HCT116 (cell line): ENCODE data around the gene TRIM63. TPM values are rescaled to one million over a fixed set of nuclear protein-coding genes. Genes with fewer than 3 reads are reported as not detected.

Source experiments
- ATAC-seq: fragments of 200-7000 bp; cut with Tn5 transposase; 2 replicates; pipeline ENCODE4 v1.9.1; 2020; ENCODE audit warnings: mild to moderate bottlenecking, moderate library complexity
- BruUV-seq: library from RNA; stranded (reverse); fragments of 400-500 nt; replicated peaks from 2 replicates; lab custom pipeline; 2021; lab: Mats Ljungman, UMichigan
- CTCF ChIA-PET: fragments of 300-600 bp; sonication (Branson Sonifier 250); formaldehyde crosslinking; loops from one replicate; lab custom pipeline; 2021; ENCODE audit warnings: antibody characterized with exemption; lab: Charles Lee
- POLR2A ChIA-PET: fragments of 300-600, 350-600 bp; sonication (Branson Sonifier 250); formaldehyde crosslinking; loops from one replicate; lab custom pipeline; 2021; ENCODE audit warnings: antibody characterized with exemption; lab: Charles Lee
- RAD21 ChIA-PET, 2 experiments: fragments of 300-600 bp; sonication (Branson Sonifier 250); formaldehyde crosslinking; loops; one replicate each; lab custom pipeline; 2023; ENCODE audit warnings: low total read pairs in 2 of 2; ENCODE audit not compliant: uncharacterized antibody in 2 of 2, unreplicated experiment in 2 of 2, low non-redundant PET in 1 of 2; lab: Charles Lee
- DNase-seq: peaks from one replicate; pipeline ENCODE4 v3.0.0-alpha.2; 2010; ENCODE audit warnings: low read depth, low spot score
- H2AFZ ChIP-seq: fragments of 200-600 bp; shearing (Covaris generic), sonication (generic); 2 replicates; pipeline ENCODE4 v1.6.1; 2017; ENCODE audit warnings: low read depth, mixed run types, mixed read lengths, antibody characterized with exemption, low read length; ENCODE audit not compliant: poor library complexity, severe bottlenecking
- H3K27ac ChIP-seq: 2 replicates; pipeline ENCODE4 v1.5.1; 2012; ENCODE audit warnings: low read depth, low read length
- H3K27me3 ChIP-seq: fragments of 200-600 bp; sonication (generic); 2 replicates; pipeline ENCODE4 v1.6.1; 2016; ENCODE audit warnings: mixed run types, low read length, mixed read lengths; ENCODE audit not compliant: insufficient read depth
- H3K36me3 ChIP-seq, 2 experiments: fragments of 200-500 bp in 1 of 2; fragments of 200-600 bp in 1 of 2; sonication (Bioruptor generic) in 1 of 2; sonication (generic) in 1 of 2; 2 replicates each; pipeline versions ENCODE4 v1.5.1 to v1.6.1; 2014 to 2016; ENCODE audit warnings: low read length in 2 of 2, inconsistent platforms in 1 of 2, mixed read lengths in 1 of 2, mixed run types in 1 of 2; ENCODE audit not compliant: insufficient read depth in 2 of 2, control insufficient read depth in 1 of 2
- H3K4me1 ChIP-seq, 2 experiments: fragments of 200-600 bp in 1 of 2; sonication (generic) in 1 of 2; 2 replicates each; pipeline versions ENCODE4 v1.5.1 to v1.6.1; 2012 to 2017; ENCODE audit warnings: low read length in 2 of 2, inconsistent platforms in 1 of 2, mild to moderate bottlenecking in 1 of 2, mixed read lengths in 1 of 2, mixed run types in 1 of 2, moderate library complexity in 1 of 2; ENCODE audit not compliant: insufficient read depth in 2 of 2, control insufficient read depth in 1 of 2
- H3K4me2 ChIP-seq: fragments of 200-600 bp; sonication (generic); 2 replicates; pipeline ENCODE4 v1.6.1; 2017; ENCODE audit warnings: mixed run types, low read length, mixed read lengths
- H3K4me3 ChIP-seq, 2 experiments: fragments of 200-600 bp in 1 of 2; sonication (generic) in 1 of 2; replicated peaks in 1 of 2; 2 replicates each; pipeline ENCODE4 v1.5.1; 2011 to 2016; ENCODE audit warnings: low read length in 2 of 2, control low read depth in 1 of 2, low read depth in 1 of 2, mild to moderate bottlenecking in 1 of 2, mixed read lengths in 1 of 2, mixed run types in 1 of 2
- H3K79me2 ChIP-seq: fragments of 200-600 bp; sonication (generic); 2 replicates; pipeline ENCODE4 v1.6.1; 2017; ENCODE audit warnings: mild to moderate bottlenecking, mixed run types, low read length, moderate library complexity, mixed read lengths; ENCODE audit not compliant: insufficient read depth
- H3K9ac ChIP-seq: fragments of 200-600 bp; sonication (generic); 2 replicates; pipeline ENCODE4 v1.6.1; 2016; ENCODE audit warnings: low read length, mixed read lengths
- H3K9me2 ChIP-seq: fragments of 200-600 bp; sonication (generic), shearing (Covaris generic); 2 replicates; pipeline ENCODE4 v1.6.1; 2017; ENCODE audit warnings: mixed run types, mild to moderate bottlenecking, moderate library complexity; ENCODE audit not compliant: insufficient read depth
- H3K9me3 ChIP-seq, 2 experiments: fragments of 200-500 bp in 1 of 2; fragments of 200-600 bp in 1 of 2; sonication (Bioruptor generic) in 1 of 2; sonication (generic) in 1 of 2; 2 replicates each; pipeline ENCODE4 v1.6.1; 2014 to 2017; ENCODE audit warnings: low read length in 2 of 2, mixed read lengths in 2 of 2, inconsistent platforms in 1 of 2, low read depth in 1 of 2, mild to moderate bottlenecking in 1 of 2, mixed run types in 1 of 2, moderate library complexity in 1 of 2; ENCODE audit not compliant: control insufficient read depth in 1 of 2, insufficient read depth in 1 of 2
- H4K20me1 ChIP-seq: fragments of 200-600 bp; sonication (generic), shearing (Covaris generic); 2 replicates; pipeline ENCODE4 v1.6.1; 2017; ENCODE audit warnings: mixed run types, mild to moderate bottlenecking, moderate library complexity; ENCODE audit not compliant: insufficient read depth
- ATF3 ChIP-seq: IDR thresholded peaks from 2 replicates; pipeline ENCODE4 v1.6.1; 2012
- ELF1 ChIP-seq: IDR thresholded peaks from 2 replicates; pipeline ENCODE4 v1.6.1; 2012; ENCODE audit warnings: low read depth, borderline replicate concordance
- EZH2 ChIP-seq: fragments of 200-600 bp; sonication (generic); IDR thresholded peaks from 2 replicates; pipeline ENCODE4 v1.6.1; 2017; ENCODE audit warnings: antibody characterized with exemption, mixed run types
- EZH2phosphoT487 ChIP-seq: fragments of 200-600 bp; IDR thresholded peaks from 2 replicates; pipeline ENCODE4 v1.6.1; 2018; ENCODE audit warnings: antibody characterized with exemption, borderline replicate concordance
- FOSL1 ChIP-seq: IDR thresholded peaks from 2 replicates; pipeline ENCODE4 v1.6.1; 2012; ENCODE audit warnings: low read depth
- MAX ChIP-seq: IDR thresholded peaks from 2 replicates; pipeline ENCODE4 v1.6.1; 2012
- RAD21 ChIP-seq: IDR thresholded peaks from 2 replicates; pipeline ENCODE4 v1.6.1; 2012; ENCODE audit warnings: low read depth, mild to moderate bottlenecking
- REST ChIP-seq: IDR thresholded peaks from 2 replicates; pipeline ENCODE4 v1.6.1; 2012; ENCODE audit warnings: low read depth
- SRF ChIP-seq: IDR thresholded peaks from 2 replicates; pipeline ENCODE4 v1.6.1; 2012; ENCODE audit warnings: low read depth
- YY1 ChIP-seq: IDR thresholded peaks from 2 replicates; pipeline ENCODE4 v1.6.1; 2011; ENCODE audit warnings: low read length, low read depth, moderate library complexity, mild to moderate bottlenecking; ENCODE audit not compliant: insufficient replicate concordance; ENCODE audit errors: extremely low read depth
- ZNF274 ChIP-seq: fragments of 200-500 bp; sonication (Bioruptor generic); IDR thresholded peaks from 2 replicates; pipeline ENCODE4 v1.6.1; 2014; ENCODE audit warnings: mild to moderate bottlenecking, low read depth, low read length, inconsistent platforms
- intact Hi-C: fragments of 100-400 bp; cut with micrococcal nuclease; formaldehyde crosslinking; loops from 2 replicates; pipeline ENCODE4 v1.10.0; 2022
- total RNA-seq: library from RNA; stranded (reverse); gene quantifications from one replicate; pipeline ENCODE4 v1.2.1, GENCODE V29; 2021; ENCODE audit not compliant: unreplicated experiment

TRIM63 gene
- total RNA-seq, 1 experiment from 2014 or later, result not detected

DNA sequence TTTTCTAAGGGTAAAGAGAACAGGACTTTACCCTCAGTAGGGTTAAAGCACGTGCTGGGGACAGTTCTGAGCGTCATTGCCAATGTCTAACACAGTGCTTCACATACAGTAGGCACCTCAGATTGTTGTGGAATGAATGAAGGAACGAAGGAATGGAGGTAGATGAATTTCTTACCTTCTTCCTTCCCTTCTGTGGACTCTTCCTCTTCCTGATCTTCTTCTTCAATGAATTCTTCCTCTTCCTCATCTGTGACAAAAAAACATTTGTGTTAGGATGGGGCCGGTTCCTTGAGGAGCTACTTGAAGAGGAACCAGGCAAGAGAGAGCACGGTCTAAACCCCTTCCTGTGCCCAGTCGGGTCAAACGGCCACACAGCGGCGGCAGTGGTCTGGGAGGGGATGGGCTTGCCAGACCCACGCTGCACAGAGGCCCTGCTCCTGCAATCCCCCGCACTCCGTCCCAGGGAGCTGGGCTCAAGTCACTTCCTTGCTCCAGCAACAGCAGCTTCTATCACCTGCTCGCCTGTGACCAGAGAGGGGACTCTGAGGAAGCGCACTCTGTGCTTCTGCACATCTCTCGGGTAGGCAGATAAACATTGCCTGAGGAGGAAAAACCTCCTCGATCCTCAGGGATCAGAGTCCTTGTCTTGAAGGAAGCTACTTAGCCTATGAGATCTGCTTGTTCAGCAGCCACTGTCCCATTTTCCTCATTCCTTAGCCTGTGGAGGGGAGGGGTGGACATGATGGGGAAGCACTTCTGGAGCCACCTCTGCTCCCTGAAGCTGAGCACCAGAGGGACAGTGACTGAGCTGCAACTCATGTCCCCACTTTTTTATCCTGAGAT is 13.5 kb downstream of the TRIM63 start:
- ChIA-PET RAD21 (no interaction called here), POLR2A (no interaction called here), CTCF (no interaction called here)
- H3K27ac ChIP-seq, result no peak overlapping the region
- H3K4me3 ChIP-seq, result no peak overlapping the region
- BruUV-seq, result no TSS peak
- no peak overlapping the region for H3K4me2 ChIP-seq
- H3K9me3 ChIP-seq, result no peaks in the 10 kb centered on the region
- no peaks in the 10 kb centered on the region for H3K27me3 ChIP-seq
- no peaks in the 10 kb centered on the region for H3K9me2 ChIP-seq
- ATAC-seq, result no peak
- TF ChIP-seq ELF1 (no peak), FOSL1 (no peak), EZH2phosphoT487 (no peak), YY1 (no peak), SRF (no peak), REST (no peak), RAD21 (no peak), ZNF274 (no peak), EZH2 (no peak), ATF3 (no peak), MAX (no peak)
- H3K9ac ChIP-seq, result no peak overlapping the region
- no peak overlapping the region for H2AFZ ChIP-seq
- H3K36me3 ChIP-seq, result no peaks in the 10 kb centered on the region
- DNase-seq, result no peak
- no peaks in the 10 kb centered on the region for H3K4me1 ChIP-seq
- H4K20me1 ChIP-seq, result no peaks in the 10 kb centered on the region
- intact Hi-C loops, result no loop called here
- H3K79me2 ChIP-seq, result no peaks in the 10 kb centered on the region
